GM12878 (cell line): ENCODE measurements around the gene CKAP2. TPM values are rescaled to one million over a fixed set of nuclear protein-coding genes. Genes with fewer than 3 reads are reported as not detected.
A peak's percentile ranks its signal among the peaks of the same experiment; 100 is the strongest.

Experiments
- ATAC-seq: fragments of 200-7000 bp; cut with Tn5 transposase; 3 replicates; pipeline ENCODE4 v1.9.1; 2020; ENCODE audit warnings: mild to moderate bottlenecking, moderate library complexity
- BruUV-seq: library from RNA; stranded (reverse); fragments of 400-500 nt; replicated peaks from 2 replicates; lab custom pipeline; 2021; lab: Mats Ljungman, UMichigan
- CTCF ChIA-PET: fragments of 300-600 bp; sonication (Branson Sonifier 250); formaldehyde crosslinking; extraction: SDS; loops from one replicate; lab custom pipeline; 2021; ENCODE audit warnings: inconsistent platforms; lab: Yijun Ruan, JAX
- POLR2A ChIA-PET: fragments of 350-600 bp; formaldehyde crosslinking; extraction: SDS; loops from one replicate; lab custom pipeline; 2021; ENCODE audit warnings: inconsistent platforms; lab: Charles Lee
- RAD21 ChIA-PET: fragments of 300-600 bp; sonication (Branson Sonifier 250); formaldehyde crosslinking; loops from one replicate; lab custom pipeline; 2023; ENCODE audit warnings: antibody characterized with exemption; ENCODE audit not compliant: unreplicated experiment; lab: Charles Lee
- SMC1A ChIA-PET: fragments of 300-600 bp; sonication (Branson Sonifier 250); formaldehyde crosslinking; loops from one replicate; lab custom pipeline; 2023; ENCODE audit not compliant: unreplicated experiment, uncharacterized antibody; lab: Charles Lee
- DNase-seq: peaks from one replicate; pipeline ENCODE4 v3.0.0-alpha.2; 2011; ENCODE audit warnings: low read depth, low spot score
- FAIRE-seq: peaks from 3 replicates; lab custom pipeline; 2011; peaks lifted over from hg19 to GRCh38; lab: Jason Lieb, UNC
- H2AFZ ChIP-seq: 2 replicates; pipeline ENCODE4 v1.6.0; 2011; ENCODE audit warnings: low read depth, low read length, control low read depth; ENCODE audit not compliant: control insufficient read depth
- H3K27ac ChIP-seq: 2 replicates; pipeline ENCODE4 v1.5.1; 2011; ENCODE audit warnings: control low read depth; ENCODE audit not compliant: control insufficient read depth, insufficient read depth
- H3K27me3 ChIP-seq, 2 experiments: replicated peaks in 1 of 2; 2 replicates each; pipeline versions ENCODE4 v1.6.0 to v1.6.1; 2011; ENCODE audit warnings: low read length in 1 of 2; ENCODE audit not compliant: control insufficient read depth in 2 of 2, insufficient read depth in 2 of 2
- H3K36me3 ChIP-seq, 2 experiments: 2 replicates each; pipeline ENCODE4 v1.5.1; 2011; ENCODE audit warnings: low read length in 1 of 2; ENCODE audit not compliant: control insufficient read depth in 2 of 2, insufficient read depth in 2 of 2
- H3K4me1 ChIP-seq: 2 replicates; pipeline ENCODE4 v1.6.1; 2011; ENCODE audit warnings: mild to moderate bottlenecking, low read length, moderate library complexity, mixed read lengths; ENCODE audit not compliant: control insufficient read depth, insufficient read depth
- H3K4me2 ChIP-seq: 2 replicates; pipeline ENCODE4 v1.6.0; 2011; ENCODE audit warnings: control low read depth; ENCODE audit not compliant: control insufficient read depth, insufficient read depth
- H3K4me3 ChIP-seq: fragments of 200-600 bp; sonication (generic); 2 replicates; pipeline ENCODE4 v1.5.1; 2016
- H3K79me2 ChIP-seq: 2 replicates; pipeline ENCODE4 v1.6.0; 2011; ENCODE audit warnings: low read length; ENCODE audit not compliant: control insufficient read depth, insufficient read depth
- H3K9ac ChIP-seq: 2 replicates; pipeline ENCODE4 v1.8.0; 2011; ENCODE audit warnings: low read length, control low read depth, mixed read lengths; ENCODE audit not compliant: control insufficient read depth, insufficient read depth
- H3K9me3 ChIP-seq: replicated peaks from 3 replicates; pipeline ENCODE4 v1.5.1; 2011; ENCODE audit warnings: mild to moderate bottlenecking, low read length; ENCODE audit not compliant: control insufficient read depth, insufficient read depth
- H4K20me1 ChIP-seq: 2 replicates; pipeline ENCODE4 v1.6.0; 2011; ENCODE audit not compliant: control insufficient read depth, insufficient read depth
- ASH2L ChIP-seq: fragments of 300-600, 200-600 bp; sonication (generic); IDR thresholded peaks from 2 replicates; pipeline ENCODE4 v1.6.1; 2017; ENCODE audit warnings: low read depth, mild to moderate bottlenecking, borderline replicate concordance
- DPF2 ChIP-seq: fragments of 450-650 bp; IDR thresholded peaks from 2 replicates; pipeline ENCODE4 v1.6.1; 2017; ENCODE audit warnings: mild to moderate bottlenecking
- EGR1 ChIP-seq, 2 experiments: IDR thresholded peaks; 1 replicate in 1 of 2; 2 replicates in 1 of 2; pipeline ENCODE4 v1.6.1; 2011 to 2012; ENCODE audit warnings: low read depth in 2 of 2, low read length in 2 of 2, borderline replicate concordance in 1 of 2, mild to moderate bottlenecking in 1 of 2, moderate library complexity in 1 of 2
- GATAD2B ChIP-seq: fragments of 450-650 bp; conservative IDR thresholded peaks from 2 replicates; pipeline ENCODE4 v1.6.1; 2017; ENCODE audit warnings: low read depth, mild to moderate bottlenecking, moderate library complexity
- IKZF1 ChIP-seq: fragments of 450-650 bp; conservative IDR thresholded peaks from 2 replicates; pipeline ENCODE4 v1.6.1; 2017; ENCODE audit warnings: antibody characterized with exemption, mild to moderate bottlenecking
- KLF5 ChIP-seq: fragments of 450-650 bp; IDR thresholded peaks from 2 replicates; pipeline ENCODE4 v1.6.1; 2014; ENCODE audit warnings: mild to moderate bottlenecking; ENCODE audit not compliant: partially characterized antibody
- LARP7 ChIP-seq: fragments of 450-650 bp; IDR thresholded peaks from 2 replicates; pipeline ENCODE4 v1.6.1; 2017; ENCODE audit warnings: mild to moderate bottlenecking
- NR2C1 ChIP-seq: fragments of 450-650 bp; IDR thresholded peaks from 2 replicates; pipeline ENCODE4 v1.6.1; 2017; ENCODE audit warnings: antibody characterized with exemption, mild to moderate bottlenecking, moderate library complexity
- NR2F1 ChIP-seq: fragments of 450-650 bp; conservative IDR thresholded peaks from 2 replicates; pipeline ENCODE4 v1.6.1; 2017; ENCODE audit warnings: mild to moderate bottlenecking
- NRF1 ChIP-seq: conservative IDR thresholded peaks from 2 replicates; pipeline ENCODE4 v1.6.1; 2011; ENCODE audit warnings: mild to moderate bottlenecking, low read depth, low read length, improper control_type of control experiment
- PAX5 ChIP-seq: IDR thresholded peaks from 2 replicates; pipeline ENCODE4 v1.6.1; 2011; ENCODE audit warnings: low read depth, low read length, borderline replicate concordance
- RAD51 ChIP-seq: fragments of 450-650 bp; IDR thresholded peaks from 2 replicates; pipeline ENCODE4 v1.6.1; 2016; ENCODE audit warnings: moderate library complexity, mild to moderate bottlenecking, inconsistent platforms
- RB1 ChIP-seq: fragments of 450-650 bp; formaldehyde crosslinking; IDR thresholded peaks from 2 replicates; pipeline ENCODE4 v1.6.1; 2017; ENCODE audit warnings: mild to moderate bottlenecking, borderline replicate concordance
- RELA ChIP-seq: fragments of 450-650 bp; IDR thresholded peaks from 2 replicates; pipeline ENCODE4 v1.8.0; 2014; ENCODE audit warnings: borderline replicate concordance; ENCODE audit not compliant: partially characterized antibody
- SIN3A ChIP-seq: IDR thresholded peaks from 2 replicates; pipeline ENCODE4 v1.6.1; 2012; ENCODE audit warnings: low read depth, low read length, improper control_type of control experiment
- SMARCA5 ChIP-seq: fragments of 450-650 bp; IDR thresholded peaks from 2 replicates; pipeline ENCODE4 v1.6.1; 2017; ENCODE audit warnings: mild to moderate bottlenecking
- TCF3 ChIP-seq: IDR thresholded peaks from 2 replicates; pipeline ENCODE4 v1.6.1; 2012; ENCODE audit warnings: low read depth, mild to moderate bottlenecking, low read length, borderline replicate concordance; ENCODE audit not compliant: insufficient read depth
- ZBED1 ChIP-seq: IDR thresholded peaks from 2 replicates; pipeline ENCODE4 v1.6.1; 2016; ENCODE audit warnings: borderline replicate concordance
- WGBS: methylation state at CpG from one replicate; pipeline ENCODE4 v1.1.6; 2016; ENCODE audit warnings: low lambda C conversion rate; ENCODE audit not compliant: insufficient replicate concordance, insufficient coverage; ENCODE audit errors: missing lambda C conversion rate; 5-methylcytosine and 5-hydroxymethylcytosine counted together
- in situ Hi-C: fragments of 300-500 bp; cut with MboI; formaldehyde crosslinking; loops from 9 replicates; pipeline ENCODE4 v1.14.3; 2018; ENCODE audit warnings: mixed read lengths
- intact Hi-C: fragments of 100-400 bp; cut with micrococcal nuclease; formaldehyde crosslinking; loops from one replicate; pipeline ENCODE4 v1.14.2; 2022; ENCODE audit not compliant: unreplicated experiment
- polyA plus RNA-seq, 11 experiments: library from polyadenylated mRNA; depleted of rRNA in 4 of 11; unstranded in 6 of 11; stranded (reverse) in 5 of 11; fragments of >200 nt; fragmentation: Nextera tagmentation in 4 of 11; fragmentation: Illumina TruSeq in 1 of 11; extraction: Ambion mirVana in 4 of 11; extraction: Trizol in 1 of 11; gene quantifications; 1 replicate in 1 of 11; 2 replicates in 10 of 11; pipeline versions ENCODE4 v1.2.1 to v1.2.3, GENCODE V29; 2011 to 2016; ENCODE audit warnings: inconsistent platforms in 2 of 11, missing spikeins in 2 of 11, low read depth in 1 of 11
- total RNA-seq, 4 experiments: library from RNA; depleted of rRNA in 3 of 4; stranded (reverse); fragments of >200 nt in 3 of 4; fragmentation: Illumina TruSeq in 1 of 4; extraction: Trizol in 1 of 4; gene quantifications; 2 replicates each; pipeline versions ENCODE4 v1.2.1 to v1.2.3, GENCODE V29; 2013 to 2021
- TF ChIP-seq, protein P1 (sequence below): fragments of 450-650 bp; conservative IDR thresholded peaks from 2 replicates; pipeline ENCODE4 v1.6.1; 2017; ENCODE audit warnings: mild to moderate bottlenecking, moderate library complexity
- TF ChIP-seq, protein P2 (sequence below): fragments of 450-650 bp; IDR thresholded peaks from 2 replicates; pipeline ENCODE4 v1.6.1; 2017; ENCODE audit warnings: mild to moderate bottlenecking, moderate library complexity

CKAP2 gene
- total and polyA plus RNA-seq, 10 of the 15 experiments (the other 5 are each of a cell fraction or from before 2014, with no cell fraction given) = 20.9 to 62.3 (median 37.5) TPM

DNA sequence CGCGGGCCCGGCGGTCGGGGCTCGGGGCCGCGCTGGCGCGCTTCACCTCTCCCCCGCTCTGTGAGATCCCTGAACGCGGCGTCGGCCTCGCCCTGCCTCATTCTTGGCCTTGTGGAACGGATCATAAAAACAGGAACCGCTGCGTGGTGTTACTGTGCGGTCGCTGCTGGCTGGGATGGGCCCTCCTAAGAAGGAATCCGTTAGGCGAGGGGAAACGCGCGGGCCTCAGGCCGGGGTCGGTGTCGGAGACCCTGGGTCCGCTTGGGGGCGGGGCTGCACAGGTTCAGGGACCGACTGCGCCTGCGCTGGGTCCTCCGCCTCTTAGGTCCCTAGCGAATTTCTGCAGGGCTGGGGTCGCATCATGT lies 381 bp downstream of the CKAP2 start:
- ChIA-PET SMC1A (interaction anchor here (0.8 to 1.4 kb wide), 4 partner anchors 8 to 352 kb away, joined by 3 to 5 read pairs (median 4); partner anchors contain the start of gene SUGT1), CTCF (interaction anchor here (1.3 to 1.4 kb wide), 2 partner anchors 8 to 106 kb away, joined by 4 to 6 read pairs; no protein-coding TSS in a partner anchor)
- TF ChIP-seq, protein P1, sequence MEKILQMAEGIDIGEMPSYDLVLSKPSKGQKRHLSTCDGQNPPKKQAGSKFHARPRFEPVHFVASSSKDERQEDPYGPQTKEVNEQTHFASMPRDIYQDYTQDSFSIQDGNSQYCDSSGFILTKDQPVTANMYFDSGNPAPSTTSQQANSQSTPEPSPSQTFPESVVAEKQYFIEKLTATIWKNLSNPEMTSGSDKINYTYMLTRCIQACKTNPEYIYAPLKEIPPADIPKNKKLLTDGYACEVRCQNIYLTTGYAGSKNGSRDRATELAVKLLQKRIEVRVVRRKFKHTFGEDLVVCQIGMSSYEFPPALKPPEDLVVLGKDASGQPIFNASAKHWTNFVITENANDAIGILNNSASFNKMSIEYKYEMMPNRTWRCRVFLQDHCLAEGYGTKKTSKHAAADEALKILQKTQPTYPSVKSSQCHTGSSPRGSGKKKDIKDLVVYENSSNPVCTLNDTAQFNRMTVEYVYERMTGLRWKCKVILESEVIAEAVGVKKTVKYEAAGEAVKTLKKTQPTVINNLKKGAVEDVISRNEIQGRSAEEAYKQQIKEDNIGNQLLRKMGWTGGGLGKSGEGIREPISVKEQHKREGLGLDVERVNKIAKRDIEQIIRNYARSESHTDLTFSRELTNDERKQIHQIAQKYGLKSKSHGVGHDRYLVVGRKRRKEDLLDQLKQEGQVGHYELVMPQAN = peak; percentile 78
- no peak for TF ChIP-seq PAX5
- peak; percentile 17 for TF ChIP-seq IKZF1
- TF ChIP-seq LARP7 = peak; percentile 76
- 0 out of 2 replicates have a peak, but pooled peaks have one; percentile 13 for TF ChIP-seq NR2C1
- peak; percentile 45; the same call in 1 of the 2 replicates for TF ChIP-seq DPF2
- 0 out of 2 replicates have a peak, but pooled peaks have one; percentile 82 for TF ChIP-seq RB1
- TF ChIP-seq ZBED1 = no peak
- TF ChIP-seq SMARCA5 = peak; percentile 59; the same call in 1 of the 2 replicates
- TF ChIP-seq ASH2L = 0 out of 2 replicates have a peak, but pooled peaks have one; percentile 69
- no peak for TF ChIP-seq EGR1 (IDR thresholded peaks at IDR 0.05; ENCODE audit: borderline replicate concordance in 1 of 2, low read depth in 2 of 2, low read length in 2 of 2)
- TF ChIP-seq KLF5 = peak; percentile 33
- peak; percentile 52 for TF ChIP-seq NRF1
- TF ChIP-seq RAD51 = no peak
- peak; percentile 57 for TF ChIP-seq NR2F1
- TF ChIP-seq TCF3 = no peak
- peak; percentile 88 for TF ChIP-seq GATAD2B
- peak; percentile 37; the same call in 1 of the 2 replicates for TF ChIP-seq SIN3A
- peak; percentile 6 for TF ChIP-seq RELA
- TF ChIP-seq, protein P2, sequence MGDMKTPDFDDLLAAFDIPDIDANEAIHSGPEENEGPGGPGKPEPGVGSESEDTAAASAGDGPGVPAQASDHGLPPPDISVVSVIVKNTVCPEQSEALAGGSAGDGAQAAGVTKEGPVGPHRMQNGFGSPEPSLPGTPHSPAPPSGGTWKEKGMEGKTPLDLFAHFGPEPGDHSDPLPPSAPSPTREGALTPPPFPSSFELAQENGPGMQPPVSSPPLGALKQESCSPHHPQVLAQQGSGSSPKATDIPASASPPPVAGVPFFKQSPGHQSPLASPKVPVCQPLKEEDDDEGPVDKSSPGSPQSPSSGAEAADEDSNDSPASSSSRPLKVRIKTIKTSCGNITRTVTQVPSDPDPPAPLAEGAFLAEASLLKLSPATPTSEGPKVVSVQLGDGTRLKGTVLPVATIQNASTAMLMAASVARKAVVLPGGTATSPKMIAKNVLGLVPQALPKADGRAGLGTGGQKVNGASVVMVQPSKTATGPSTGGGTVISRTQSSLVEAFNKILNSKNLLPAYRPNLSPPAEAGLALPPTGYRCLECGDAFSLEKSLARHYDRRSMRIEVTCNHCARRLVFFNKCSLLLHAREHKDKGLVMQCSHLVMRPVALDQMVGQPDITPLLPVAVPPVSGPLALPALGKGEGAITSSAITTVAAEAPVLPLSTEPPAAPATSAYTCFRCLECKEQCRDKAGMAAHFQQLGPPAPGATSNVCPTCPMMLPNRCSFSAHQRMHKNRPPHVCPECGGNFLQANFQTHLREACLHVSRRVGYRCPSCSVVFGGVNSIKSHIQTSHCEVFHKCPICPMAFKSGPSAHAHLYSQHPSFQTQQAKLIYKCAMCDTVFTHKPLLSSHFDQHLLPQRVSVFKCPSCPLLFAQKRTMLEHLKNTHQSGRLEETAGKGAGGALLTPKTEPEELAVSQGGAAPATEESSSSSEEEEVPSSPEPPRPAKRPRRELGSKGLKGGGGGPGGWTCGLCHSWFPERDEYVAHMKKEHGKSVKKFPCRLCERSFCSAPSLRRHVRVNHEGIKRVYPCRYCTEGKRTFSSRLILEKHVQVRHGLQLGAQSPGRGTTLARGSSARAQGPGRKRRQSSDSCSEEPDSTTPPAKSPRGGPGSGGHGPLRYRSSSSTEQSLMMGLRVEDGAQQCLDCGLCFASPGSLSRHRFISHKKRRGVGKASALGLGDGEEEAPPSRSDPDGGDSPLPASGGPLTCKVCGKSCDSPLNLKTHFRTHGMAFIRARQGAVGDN = peak; percentile 30; the same call in 1 of the 2 replicates

More for the DNA sequence above, 381 bp downstream of the CKAP2 start:
- Histone ChIP-seq H3K4me2 (peak overlapping the region; percentile 53), H3K9ac (peak overlapping the region; percentile 82), H3K27me3 (no peaks in the 10 kb centered on the region), H2AFZ (peak overlapping the region; percentile 92), H3K36me3 (no peaks in the 10 kb centered on the region; a peak in 2 of 4 replicates), H3K4me3 (peak overlapping the region; percentile 86), H3K4me1 (peaks cover 4% of the 10 kb centered on the region; the same call in 1 of the 2 replicates), H3K9me3 (no peaks in the 10 kb centered on the region), H3K79me2 (peaks cover 30% of the 10 kb centered on the region), H3K27ac (peak overlapping the region; percentile 91), H4K20me1 (no peaks in the 10 kb centered on the region)
- under 1% methylated on average over 37 of the region's 37 CpGs for WGBS
- no peak for FAIRE-seq
- RAD21 ChIA-PET = interaction anchor here (0.7 to 1.4 kb wide), 2 partner anchors 8 to 197 kb away, joined by 4 read pairs; partner anchors contain the start of gene SUGT1
- DNase-seq = no peak
- ATAC-seq = peak; percentile 64
- no TSS peak for BruUV-seq
- POLR2A ChIA-PET = interaction anchor here (1.2 kb wide), 2 partner anchors 197 to 498 kb away, joined by 3 read pairs; partner anchors contain the start of gene SUGT1
- intact Hi-C loops = loop anchor here (10.0 kb wide), 2 partner anchors 561 to 641 kb away; no protein-coding TSS in a partner anchor
- in situ Hi-C loops = loop anchor here (10.0 kb wide), 2 partner anchors 199 to 441 kb away; partner anchors contain the start of genes ALG11, ATP7B and SUGT1
